Measurements from ENCODE around the gene PARD3. TPM values are rescaled to one million over a fixed set of nuclear protein-coding genes. Genes with fewer than 3 reads are reported as not detected.

Gene PARD3
- total RNA-seq, 2 donors from 2014 or later, result 41.7 to 48.8 TPM

- no peak overlapping the region for H3K27ac ChIP-seq
- TF ChIP-seq CTCF (IDR thresholded peaks at IDR 0.05), result no peak
- H3K4me3 ChIP-seq, result no peak overlapping the region
- no peak for DNase-seq
- H3K9me3 ChIP-seq, result no peaks in the 10 kb centered on the region
- intact Hi-C loops (cut with DNase I), result no loop called here
- H3K27me3 ChIP-seq, result no peaks in the 10 kb centered on the region
- no peak overlapping the region for H3K9ac ChIP-seq (ENCODE audit: low read depth in 2 of 2, low read length in 2 of 2)
- H3K36me3 ChIP-seq, result no peaks in the 10 kb centered on the region
- H3K4me1 ChIP-seq, result no peaks in the 10 kb centered on the region
Observed at GRCh38 chr10:34089253-34089652, 725.8 kb downstream of the PARD3 start.

- Histone ChIP-seq H3K27ac (no peak overlapping the region), H3K9ac (ENCODE audit: low read depth in 2 of 2, low read length in 2 of 2) (no peak overlapping the region), H3K36me3 (no peaks in the 10 kb centered on the region), H3K27me3 (no peaks in the 10 kb centered on the region), H3K9me3 (no peaks in the 10 kb centered on the region), H3K4me1 (no peaks in the 10 kb centered on the region), H3K4me3 (no peak overlapping the region)
- no peak for TF ChIP-seq CTCF (IDR thresholded peaks at IDR 0.05)
- no peak for DNase-seq
- intact Hi-C loops (cut with DNase I), result no loop called here
Observed at GRCh38 chr10:34088208-34088794, 726.8 kb downstream of the PARD3 start.

GRCh38 chr10:34087095-34087418 is 728.0 kb downstream of the PARD3 start:
- H3K4me3 ChIP-seq, result no peak overlapping the region
- no peaks in the 10 kb centered on the region for H3K4me1 ChIP-seq
- intact Hi-C loops (cut with DNase I), result no loop called here
- no peak for TF ChIP-seq CTCF (IDR thresholded peaks at IDR 0.05)
- no peak overlapping the region for H3K9ac ChIP-seq (ENCODE audit: low read depth in 2 of 2, low read length in 2 of 2)
- no peak overlapping the region for H3K27ac ChIP-seq
- no peaks in the 10 kb centered on the region for H3K27me3 ChIP-seq
- DNase-seq, result no peak
- no peaks in the 10 kb centered on the region for H3K36me3 ChIP-seq
- no peaks in the 10 kb centered on the region for H3K9me3 ChIP-seq

GRCh38 chr10:34083567-34083966 is 731.5 kb downstream of the PARD3 start:
- Histone ChIP-seq H3K4me3 (no peak overlapping the region), H3K9ac (ENCODE audit: low read depth in 2 of 2, low read length in 2 of 2) (no peak overlapping the region), H3K9me3 (no peaks in the 10 kb centered on the region), H3K4me1 (no peaks in the 10 kb centered on the region), H3K27me3 (no peaks in the 10 kb centered on the region), H3K36me3 (no peaks in the 10 kb centered on the region), H3K27ac (no peak overlapping the region)
- TF ChIP-seq CTCF (IDR thresholded peaks at IDR 0.05), result no peak
- DNase-seq, result no peak
- intact Hi-C loops (cut with DNase I), result no loop called here

- Histone ChIP-seq H3K4me1 (no peaks in the 10 kb centered on the region), H3K27me3 (no peaks in the 10 kb centered on the region), H3K27ac (no peak overlapping the region), H3K9ac (ENCODE audit: low read depth in 2 of 2, low read length in 2 of 2) (no peak overlapping the region), H3K4me3 (no peak overlapping the region), H3K9me3 (no peaks in the 10 kb centered on the region), H3K36me3 (no peaks in the 10 kb centered on the region)
- no peak for DNase-seq
- TF ChIP-seq CTCF (IDR thresholded peaks at IDR 0.05), result no peak
- intact Hi-C loops (cut with DNase I), result no loop called here
Observed at GRCh38 chr10:34081948-34082347, 733.1 kb downstream of the PARD3 start.

All from colonic mucosa (tissue), 4 donors.